NCI-H510A (cell line): Measurements from ENCODE around the gene GOLGA3.
"Not testable (repeated sequence)": the region's sequence is repeated elsewhere in the genome, so short reads cannot be mapped to it uniquely, and the experiment has no call there.

Source experiments
- DNase-seq: peaks from one replicate; lab custom pipeline; 2025; lab: John Stamatoyannopoulos, UW

GOLGA3 gene

DNA sequence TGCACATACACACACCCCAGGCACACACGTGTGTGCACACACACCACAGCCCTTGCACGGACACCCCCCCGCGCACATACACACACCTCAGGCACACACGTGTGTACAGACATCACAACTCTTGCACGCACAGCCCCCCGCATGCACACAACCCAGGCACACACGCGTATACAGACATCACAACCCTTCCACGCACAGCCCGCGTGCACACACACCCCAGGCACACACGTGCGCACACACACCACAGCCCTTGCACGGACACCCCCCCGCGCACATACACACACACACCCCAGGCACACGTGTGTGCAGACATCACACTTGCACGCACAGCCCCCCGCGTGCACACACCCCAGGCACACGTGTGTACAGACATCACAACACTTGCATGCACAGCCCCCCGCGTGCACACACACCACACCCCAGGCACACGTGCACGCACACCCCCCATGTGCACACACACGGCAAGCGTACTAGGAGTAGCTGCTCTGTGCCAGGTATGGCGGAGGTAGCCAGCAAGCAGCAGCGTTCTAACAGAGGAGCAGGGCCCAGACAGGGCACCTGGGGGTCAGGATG, 48.8 kb downstream of the GOLGA3 start:
- DNase-seq = no peak

DNA sequence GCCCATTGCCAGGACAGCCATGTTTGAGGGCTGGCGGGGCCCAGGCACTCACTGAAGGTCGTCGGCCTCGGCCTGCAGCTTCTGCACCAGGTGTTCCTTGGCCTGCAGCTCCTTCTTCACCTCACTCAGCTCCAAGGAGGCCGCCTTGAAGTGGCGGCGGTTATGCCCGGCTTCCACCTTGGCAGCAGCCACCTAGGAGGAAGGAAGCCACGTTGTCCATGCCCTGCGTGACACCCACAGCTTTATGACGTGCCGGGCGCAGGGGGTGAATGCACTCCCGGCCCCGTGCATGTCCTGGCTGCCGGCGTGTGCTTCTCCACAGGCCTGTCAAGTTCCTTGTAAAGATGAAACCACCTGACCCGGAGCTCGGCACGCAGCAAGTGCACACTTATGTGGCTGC, 51.1 kb downstream of the GOLGA3 start:
- no peak for DNase-seq

- DNase-seq = no peak
Observed at GRCh38 chr12:132776816-132777568, 51.7 kb downstream of the GOLGA3 start.

GRCh38 chr12:132776230-132776625, 52.4 kb downstream of the GOLGA3 start:
- DNase-seq = not testable (repeated sequence)

DNA sequence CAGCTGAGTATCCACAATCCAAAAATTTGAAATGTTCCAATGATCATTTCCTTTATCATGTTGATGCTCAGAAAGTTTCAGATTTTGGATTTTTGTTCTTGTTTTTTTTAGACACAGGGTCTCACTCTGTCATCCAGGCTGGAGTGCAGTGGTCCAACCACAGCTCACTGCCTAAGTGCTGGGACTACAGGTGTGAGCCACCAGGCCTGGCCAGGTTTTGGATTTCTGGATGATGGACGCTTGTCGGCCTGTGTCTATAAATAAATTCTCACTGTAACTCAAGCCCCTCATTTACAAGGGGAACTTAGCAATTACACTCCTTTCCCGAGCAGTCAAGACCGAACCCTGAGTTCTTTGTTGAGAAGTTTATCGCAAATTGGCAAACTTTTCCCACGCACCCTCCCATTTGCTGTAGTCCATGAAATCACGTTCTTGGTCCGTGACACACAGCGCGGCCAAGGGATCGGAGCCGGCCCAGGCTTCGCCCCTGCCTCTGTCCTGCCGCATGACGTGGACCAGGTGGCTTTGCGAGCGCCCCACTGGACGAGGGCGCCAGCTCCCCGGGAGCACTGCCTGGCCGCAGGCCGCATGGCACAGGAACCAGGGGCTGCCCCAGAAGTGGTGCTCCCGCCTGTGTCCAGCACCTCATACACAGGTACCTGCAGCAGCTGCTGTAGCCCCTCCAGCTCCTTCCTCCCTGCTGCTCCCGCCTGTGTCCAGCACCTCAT, 53.0 kb downstream of the GOLGA3 start:
- no peak for DNase-seq

- DNase-seq = no peak
Observed at GRCh38 chr12:132774646-132775275, 53.9 kb downstream of the GOLGA3 start.

DNA sequence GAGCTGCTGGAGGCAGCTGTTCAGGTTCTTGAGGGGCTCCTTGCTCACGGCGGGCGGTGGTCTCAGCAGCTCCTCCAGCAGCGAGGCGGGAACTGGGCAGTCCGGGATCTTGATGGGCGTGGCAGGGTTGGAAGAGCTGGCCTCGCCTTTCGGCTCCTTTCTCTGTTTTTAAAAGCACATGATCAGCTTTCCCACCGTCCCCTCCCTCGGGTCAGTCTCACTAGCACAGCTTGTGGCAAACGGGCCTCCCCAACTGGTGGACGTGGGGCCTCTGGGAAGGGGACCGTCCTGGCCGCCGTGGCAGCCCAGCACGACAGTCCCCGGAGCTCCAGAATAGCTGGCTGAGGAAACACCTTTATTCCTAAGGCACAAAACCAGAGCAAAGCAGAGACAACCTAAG, 54.5 kb downstream of the GOLGA3 start:
- DNase-seq = no peak

DNA sequence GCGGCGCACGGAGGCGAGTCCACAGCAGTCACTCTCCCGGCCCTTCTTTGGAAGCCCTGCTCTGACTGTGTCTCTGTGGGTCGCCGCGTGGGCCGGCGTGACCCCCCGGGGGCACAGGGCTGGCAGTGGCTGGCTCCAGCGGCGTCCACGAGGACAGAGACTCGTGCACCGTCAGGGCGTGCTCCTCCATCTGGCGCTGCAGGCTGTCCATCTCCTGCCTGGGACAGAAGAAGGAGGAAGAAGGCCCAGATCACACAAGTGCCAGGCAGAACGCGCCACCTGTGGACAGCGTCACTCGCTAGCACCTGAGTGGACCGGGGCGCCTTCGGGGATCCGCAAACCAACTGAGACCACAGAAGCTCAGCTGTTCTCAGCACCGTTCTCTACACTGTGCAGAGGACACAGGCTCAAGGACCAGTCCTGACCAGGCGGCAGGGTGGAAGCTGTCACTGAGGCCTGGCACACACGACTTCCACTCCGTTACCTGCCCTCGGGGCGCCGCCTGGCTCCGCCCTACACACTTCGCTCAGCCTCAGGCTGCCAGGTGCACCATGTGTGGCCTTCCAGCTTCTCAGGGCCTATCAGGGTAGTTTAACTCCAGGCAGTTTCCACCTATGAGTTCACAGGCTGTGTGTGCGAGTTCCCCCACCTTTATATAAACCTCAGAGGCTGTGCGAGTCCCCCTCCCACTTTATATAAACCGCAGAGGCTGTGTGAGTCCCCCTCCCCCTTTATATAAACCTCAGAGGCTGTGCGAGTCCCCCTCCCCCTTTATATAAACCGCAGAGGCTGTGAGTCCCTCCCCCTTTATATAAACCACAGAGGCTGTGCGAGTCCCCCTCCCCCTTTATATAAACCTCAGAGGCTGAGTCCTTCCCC, 55.4 kb downstream of the GOLGA3 start:
- DNase-seq = no peak

DNA sequence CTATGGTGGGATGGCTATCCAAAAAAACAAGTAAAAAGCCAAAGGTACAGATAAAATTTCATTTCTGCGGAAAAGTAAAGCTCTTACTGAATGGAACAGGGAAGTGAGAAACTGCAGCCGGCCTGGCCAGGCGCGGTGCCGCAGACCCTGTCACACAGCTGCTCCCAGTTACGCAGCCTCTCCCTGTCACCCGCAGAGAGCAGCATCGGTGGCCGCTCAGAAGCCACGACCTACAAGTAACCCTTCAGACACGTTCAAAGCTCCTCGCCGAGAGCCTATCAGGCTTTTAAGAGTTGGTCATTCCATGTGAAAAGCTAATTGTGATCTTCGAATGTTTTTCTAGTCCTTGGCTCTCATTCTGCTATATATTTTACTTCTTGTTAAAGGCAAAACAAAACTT, 56.1 kb downstream of the GOLGA3 start:
- DNase-seq = no peak

DNA sequence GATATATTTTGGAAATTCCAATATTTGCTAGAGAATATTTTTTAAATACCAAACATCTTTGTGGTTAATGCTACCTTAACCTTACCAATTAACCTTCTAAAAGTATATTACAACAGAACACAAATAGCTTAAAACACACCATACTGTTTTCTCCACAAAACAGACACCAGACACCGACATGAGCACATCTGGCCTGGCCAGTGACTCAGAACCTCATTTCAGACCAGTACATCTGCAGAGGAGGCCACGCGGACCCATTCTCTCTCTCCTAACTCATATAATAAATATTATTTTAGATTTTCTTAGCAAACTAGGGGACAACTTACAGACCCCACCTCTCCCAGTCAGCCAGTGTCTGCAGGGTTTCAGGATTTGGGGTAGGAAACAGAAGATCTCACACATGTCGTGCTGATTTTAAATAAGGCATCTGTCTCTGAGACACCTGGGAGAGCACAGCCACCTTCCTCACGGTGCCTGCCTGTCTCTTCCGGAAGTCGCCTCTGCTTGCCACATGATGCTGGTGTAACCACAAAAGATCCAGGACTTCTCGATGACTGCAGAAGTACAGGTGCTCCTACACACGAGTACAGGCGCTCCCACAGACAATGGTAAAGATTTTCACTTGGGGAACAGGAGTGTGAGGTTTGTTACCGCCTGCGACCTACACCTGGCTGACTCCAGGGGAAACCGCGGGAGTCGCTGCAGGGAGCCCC, 57.4 kb downstream of the GOLGA3 start:
- DNase-seq = no peak

GRCh38 chr12:132766380-132767085, 62.1 kb downstream of the GOLGA3 start:
- DNase-seq = no peak

- DNase-seq = no peak
Observed at GRCh38 chr12:132765361-132765760, 63.3 kb downstream of the GOLGA3 start.

DNA sequence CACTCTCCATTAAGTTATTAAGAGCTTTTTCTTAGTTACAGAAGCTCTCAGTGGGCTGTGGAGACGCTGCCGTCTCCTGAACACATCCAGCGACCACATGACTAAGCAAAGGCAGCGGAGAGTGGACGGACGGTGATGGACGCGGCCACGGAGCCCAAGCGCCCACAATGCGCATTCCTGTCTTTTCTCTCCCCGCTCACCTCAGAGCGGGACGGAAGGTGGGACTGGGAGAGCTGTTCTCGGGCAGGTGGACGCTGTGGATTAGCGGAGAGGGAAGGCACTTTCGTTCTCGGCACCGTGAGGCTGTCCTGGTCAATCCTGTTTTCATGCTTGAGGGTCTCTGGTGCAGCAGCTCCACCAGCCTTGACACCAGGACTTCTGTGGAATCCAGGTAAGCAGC, 64.4 kb downstream of the GOLGA3 start:
- no peak for DNase-seq

DNA sequence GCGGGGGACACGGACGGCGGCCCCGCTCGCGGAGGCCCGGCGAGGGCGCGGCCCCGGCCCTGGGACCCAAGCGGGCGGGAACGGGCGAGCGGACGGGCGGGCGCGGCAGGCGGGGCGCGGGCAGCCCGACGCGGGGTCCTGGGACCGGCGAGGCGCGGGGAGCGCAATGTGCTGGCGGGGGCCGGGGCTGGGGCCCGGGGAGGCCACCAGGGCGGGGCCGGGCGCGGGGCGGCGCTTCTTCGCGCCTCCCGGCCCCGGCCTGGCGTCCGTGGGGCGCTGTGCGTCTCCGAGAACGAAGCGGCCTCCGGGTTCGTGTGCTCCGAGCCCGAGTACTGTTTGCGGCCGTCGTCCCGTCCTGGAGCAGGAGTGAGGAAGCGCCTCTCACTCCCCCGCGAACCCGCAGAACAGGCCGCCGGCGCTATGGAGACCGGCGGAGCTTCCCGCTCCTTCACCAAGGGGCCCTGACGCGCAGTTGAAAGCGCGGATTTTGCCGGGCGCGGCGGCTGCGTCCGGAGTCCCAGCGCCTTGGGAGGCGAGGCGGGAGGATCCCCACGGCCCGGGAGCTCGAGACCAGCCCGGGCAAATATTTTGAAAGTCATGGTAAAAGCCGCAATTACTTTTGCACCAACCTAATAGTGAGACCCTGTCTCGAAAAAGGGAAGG, 66.6 kb downstream of the GOLGA3 start:
- peak; percentile 90 for DNase-seq

GRCh38 chr12:132761032-132761920, 67.4 kb downstream of the GOLGA3 start, which contains the start of gene ANKLE2:
ANKLE2 (minus strand) TSS chr12:132761832; CDS start chr12:132761798, 34 bp downstream.
- peak; percentile 27 for DNase-seq

- DNase-seq = no peak
Observed at GRCh38 chr12:132759359-132759758, 69.3 kb downstream of the GOLGA3 start.

GRCh38 chr12:132758825-132759224, 69.8 kb downstream of the GOLGA3 start:
- not testable (repeated sequence) for DNase-seq

GRCh38 chr12:132754160-132754932, 74.3 kb downstream of the GOLGA3 start:
- no peak for DNase-seq
